IMR-90 (cell line): Measurements from ENCODE around the gene ILRUN.

Source experiments
- CTCF ChIP-seq: conservative IDR thresholded peaks from 2 replicates; pipeline ENCODE4 v1.5.1; 2012; ENCODE audit warnings: mild to moderate bottlenecking, low read depth, low read length, improper control_type of control experiment
- POLR2A ChIP-seq: IDR thresholded peaks from 2 replicates; pipeline ENCODE4 v1.6.1; 2012; ENCODE audit warnings: mild to moderate bottlenecking, low read depth, low read length

DNA sequence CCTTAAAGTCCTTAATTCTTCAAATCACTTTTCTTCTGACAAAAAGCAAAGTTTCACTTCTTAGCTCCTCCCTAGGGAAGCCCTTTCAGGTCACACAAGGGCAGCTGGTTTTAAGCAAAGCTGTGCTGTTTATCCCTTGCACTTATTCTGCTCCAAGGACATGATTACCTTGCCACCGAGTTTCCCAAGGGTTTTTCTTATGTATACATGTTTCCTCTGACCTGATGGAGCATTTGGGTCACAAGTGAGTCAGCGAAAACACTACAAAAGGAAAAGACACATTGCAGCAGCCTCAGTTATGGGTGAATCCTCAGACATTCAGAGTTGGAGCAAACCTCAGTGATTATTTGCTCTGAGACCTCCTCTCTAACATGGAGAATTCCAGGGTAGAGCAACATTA, 26.6 kb upstream of the ILRUN start:
- TF ChIP-seq CTCF, result no peak
- no peak for TF ChIP-seq POLR2A
